GM19395 (cell line): Measurements from ENCODE around the gene SYCP3.

ENCODE experiments used
- ATAC-seq: cut with Tn5 transposase; IDR thresholded peaks from one replicate; pipeline ENCODE4 v1.9.1; 2021; ENCODE audit warnings: mild to moderate bottlenecking, moderate library complexity; ENCODE audit not compliant: unreplicated experiment

SYCP3 gene

DNA sequence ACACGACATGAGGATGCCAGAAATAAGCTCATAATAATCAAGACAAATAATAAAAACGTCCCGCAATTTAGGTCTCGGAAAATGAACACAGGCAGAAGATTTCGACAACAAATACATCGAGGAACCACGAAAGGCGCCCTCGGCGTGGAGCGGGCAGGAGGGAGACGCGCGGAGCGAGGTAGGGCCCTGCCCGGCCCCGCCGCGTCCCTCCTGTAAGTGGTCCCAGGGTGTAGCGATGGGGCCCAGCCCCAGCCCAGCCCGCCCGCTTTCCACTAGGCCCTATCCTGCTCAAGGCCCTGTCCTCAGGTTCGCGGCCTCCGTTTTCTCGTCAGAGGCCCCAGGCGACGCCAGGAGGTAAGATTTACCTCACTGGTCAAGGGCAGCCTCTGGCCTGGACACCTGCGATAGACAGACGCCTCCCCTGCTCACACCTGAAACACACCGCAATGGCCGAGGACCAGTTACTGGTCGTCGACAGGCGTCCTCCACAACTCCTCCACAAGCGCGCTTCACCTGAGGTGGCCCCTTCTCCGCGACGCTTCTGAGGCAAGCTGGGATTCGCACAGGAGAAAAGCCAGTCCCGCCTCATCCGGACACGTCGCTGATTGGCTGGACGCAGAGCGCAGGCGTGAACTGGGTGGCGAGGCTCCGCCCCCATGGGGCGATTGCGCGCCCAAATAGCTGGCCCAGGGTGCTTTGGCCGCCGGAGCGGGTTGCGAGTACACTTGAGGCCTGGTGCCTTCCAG, at the start of gene SYCP3:
Gene SYCP3, minus strand, starts transcription at position 543 of the 746 bp plus-strand sequence. CDS start 1,527 bp downstream, outside the sequence.
- ATAC-seq, result no peak

DNA sequence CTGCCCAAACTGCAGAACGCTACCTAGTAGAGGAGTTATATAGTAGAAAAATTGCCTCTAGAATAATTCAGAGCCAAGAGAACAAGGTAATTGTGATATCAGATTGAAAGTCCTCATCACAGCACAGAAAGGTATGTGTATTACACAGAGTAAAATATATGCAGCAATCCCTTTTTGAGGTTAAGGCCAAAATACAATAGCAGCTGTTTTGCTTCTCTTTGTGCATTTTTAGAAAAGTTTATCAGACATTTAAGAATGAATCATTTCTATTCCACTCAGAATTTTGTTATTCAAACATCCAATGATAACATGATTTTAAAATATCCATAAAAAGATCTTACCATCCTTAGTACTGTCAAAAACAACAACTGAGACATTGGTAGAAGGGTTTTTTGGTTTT, 46.4 kb upstream of the SYCP3 start:
- ATAC-seq, result no peak

DNA sequence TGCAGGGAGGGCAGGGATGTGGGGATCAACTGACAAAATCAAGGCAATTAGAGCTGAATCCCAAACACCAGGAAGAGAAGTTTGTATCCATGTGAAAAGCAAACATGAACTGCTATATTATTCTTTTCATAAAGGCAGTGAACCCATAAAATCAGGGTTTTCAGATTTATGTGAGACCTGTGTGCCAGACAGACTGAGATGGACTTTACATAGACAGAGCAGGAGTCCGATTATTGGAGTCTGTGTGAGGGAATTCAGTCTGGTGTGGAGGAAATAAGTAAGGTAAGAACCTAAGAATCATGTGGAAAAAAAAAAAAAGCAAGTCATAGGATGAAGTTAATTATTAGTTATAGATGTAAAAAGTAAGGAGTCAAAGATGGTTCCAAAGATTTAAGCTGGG, 45.1 kb upstream of the SYCP3 start:
- ATAC-seq, result no peak

- no peak for ATAC-seq
Measured at GRCh38 chr12:101783838-101784237, 44.6 kb upstream of the SYCP3 start.

DNA sequence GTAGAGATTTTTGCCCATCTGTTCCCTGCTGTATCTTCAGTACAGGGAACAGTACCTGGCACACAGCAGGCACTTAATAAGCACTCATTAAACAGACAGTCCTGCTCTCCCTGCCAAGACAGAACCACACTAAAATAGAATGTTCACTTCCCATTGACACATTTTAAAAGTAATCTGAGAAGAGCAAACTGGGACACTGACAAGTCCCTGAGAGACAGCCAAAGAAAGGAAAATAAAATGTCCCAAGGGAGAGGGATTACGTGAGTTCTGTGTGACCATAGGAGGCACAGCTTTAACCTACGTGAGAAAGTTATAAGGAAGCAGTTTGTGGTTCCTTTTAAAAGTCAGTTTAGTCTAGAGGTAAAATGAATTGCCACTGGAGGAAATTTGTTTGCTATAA, 43.9 kb upstream of the SYCP3 start:
- no peak for ATAC-seq

DNA sequence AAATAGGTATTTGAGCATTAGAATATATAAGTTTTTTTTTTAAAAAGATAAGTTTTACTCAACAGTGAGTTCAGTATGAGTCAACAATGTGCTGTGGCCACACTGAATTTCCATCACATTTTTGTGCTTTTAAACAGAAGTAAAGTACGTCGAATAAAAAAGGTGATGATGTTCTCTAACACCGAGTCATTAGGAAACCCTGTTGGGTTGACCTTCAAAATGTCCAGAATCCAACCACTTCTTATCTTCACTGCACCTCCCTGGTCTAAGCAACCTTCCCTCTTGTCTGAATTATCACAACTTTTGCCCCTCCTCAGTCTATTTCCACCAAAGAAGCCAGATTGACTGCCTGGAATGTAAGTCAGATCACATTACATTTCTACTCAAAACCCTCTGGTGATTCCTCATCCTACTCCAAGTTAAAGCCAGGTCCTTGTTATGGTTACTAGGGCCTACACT, 43.0 kb upstream of the SYCP3 start:
- no peak for ATAC-seq

GRCh38 chr12:101781834-101782233, 42.6 kb upstream of the SYCP3 start:
- ATAC-seq, result no peak

DNA sequence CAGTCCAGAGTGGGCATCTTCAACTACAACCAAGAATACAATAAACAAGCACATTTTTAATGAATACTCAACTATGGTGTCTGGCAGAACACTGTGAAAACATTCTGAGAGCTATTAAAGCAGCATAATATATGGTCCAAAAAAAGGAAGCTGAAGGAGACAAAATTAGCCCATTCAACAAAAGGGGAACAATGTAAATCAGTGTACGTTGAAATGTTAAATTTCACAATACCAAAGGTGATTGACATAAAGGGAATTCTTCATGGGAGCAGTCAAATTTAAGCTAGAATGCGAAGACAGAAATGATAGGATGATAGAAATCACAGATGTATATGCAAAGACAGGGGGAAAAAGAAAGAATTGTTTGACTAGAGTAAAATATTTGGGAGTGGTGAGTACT, 41.3 kb upstream of the SYCP3 start:
- no peak for ATAC-seq

- no peak for ATAC-seq
Measured at GRCh38 chr12:101779626-101780025, 40.4 kb upstream of the SYCP3 start.

DNA sequence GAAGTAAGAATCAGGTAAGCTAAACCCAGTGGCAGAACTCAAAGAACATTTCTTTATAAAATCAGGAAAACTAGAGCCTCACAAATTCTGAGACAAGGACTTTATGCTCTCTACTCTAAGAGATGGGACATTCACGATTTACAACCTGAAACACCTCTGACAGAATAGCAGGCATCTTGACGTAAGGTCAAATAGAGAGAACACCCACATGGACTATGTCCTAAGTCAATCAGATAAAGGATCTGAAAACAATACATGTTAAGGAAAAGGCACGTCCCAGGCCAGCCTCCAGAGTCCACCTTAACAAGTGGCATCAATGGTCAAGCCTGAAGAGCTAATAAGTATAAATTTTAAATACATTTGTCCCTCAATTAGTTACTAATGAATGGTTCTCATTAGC, 39.9 kb upstream of the SYCP3 start:
- ATAC-seq, result no peak

GRCh38 chr12:101777978-101778377, 38.7 kb upstream of the SYCP3 start:
- no peak for ATAC-seq

DNA sequence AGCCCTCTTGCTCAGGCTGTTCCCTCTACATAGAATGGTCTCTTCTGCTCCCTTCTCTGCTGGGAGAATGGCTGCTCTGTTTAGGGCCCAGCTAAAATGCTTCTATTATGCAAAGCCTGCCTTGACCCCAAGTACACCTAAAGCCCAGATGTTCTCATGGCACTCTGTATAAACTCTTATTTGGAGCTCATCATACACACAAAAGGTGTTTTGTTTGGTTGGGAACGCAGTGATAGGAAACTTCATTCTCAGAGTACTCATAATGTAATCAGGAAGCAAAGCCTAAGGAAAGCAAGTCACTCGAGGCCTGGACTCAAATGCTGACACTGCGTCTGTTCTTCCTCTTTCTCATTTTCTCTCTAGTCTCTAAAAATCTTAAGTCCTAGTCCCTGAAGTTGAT, 38.2 kb upstream of the SYCP3 start:
- ATAC-seq, result no peak

- no peak for ATAC-seq
Measured at GRCh38 chr12:101775816-101776215, 36.6 kb upstream of the SYCP3 start.

DNA sequence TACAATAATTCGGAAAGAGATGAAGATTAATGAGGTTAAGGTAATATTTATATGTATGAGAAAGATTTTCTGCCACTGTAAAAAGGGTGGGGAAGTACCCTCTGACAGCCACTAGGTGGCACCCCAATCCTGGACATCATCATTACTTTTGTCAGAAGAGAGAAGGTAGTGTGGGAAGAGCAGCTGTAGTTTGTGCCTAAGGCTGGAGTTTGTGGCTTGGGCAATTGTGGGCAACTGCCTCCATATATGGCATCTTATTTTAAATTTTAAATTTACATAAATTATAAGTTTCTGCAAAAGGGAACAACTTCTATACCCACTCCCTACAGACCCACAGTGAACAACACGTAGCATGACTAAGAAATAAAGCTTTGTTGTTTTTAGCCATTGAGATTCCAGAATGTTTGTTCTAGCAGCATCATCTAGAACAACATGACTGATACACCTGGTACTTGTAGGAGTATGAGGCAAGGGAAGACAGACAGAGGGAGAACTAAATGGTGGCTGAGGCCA, 34.4 kb upstream of the SYCP3 start:
- peak; percentile 91 for ATAC-seq

GRCh38 chr12:101772012-101772775, 32.9 kb upstream of the SYCP3 start:
- ATAC-seq, result no peak

DNA sequence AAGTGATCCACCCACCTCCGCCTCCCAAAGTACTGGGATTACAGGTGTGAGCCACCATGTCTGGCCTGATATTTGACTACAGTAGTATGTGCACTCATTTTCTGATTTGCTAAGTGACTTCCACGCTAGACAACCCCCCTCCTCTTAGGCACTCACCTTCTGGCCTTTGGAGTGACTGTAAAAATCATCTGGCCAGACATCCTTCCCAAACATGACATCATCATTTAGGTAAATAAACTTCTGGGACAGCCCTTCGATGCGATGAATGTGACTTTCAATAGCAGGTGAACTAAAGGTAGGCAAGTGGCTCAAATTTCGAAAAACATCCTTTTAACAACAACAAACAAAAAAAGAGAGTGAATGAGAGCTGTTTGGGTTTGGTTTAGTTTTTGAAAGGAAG, 30.6 kb upstream of the SYCP3 start:
- no peak for ATAC-seq

DNA sequence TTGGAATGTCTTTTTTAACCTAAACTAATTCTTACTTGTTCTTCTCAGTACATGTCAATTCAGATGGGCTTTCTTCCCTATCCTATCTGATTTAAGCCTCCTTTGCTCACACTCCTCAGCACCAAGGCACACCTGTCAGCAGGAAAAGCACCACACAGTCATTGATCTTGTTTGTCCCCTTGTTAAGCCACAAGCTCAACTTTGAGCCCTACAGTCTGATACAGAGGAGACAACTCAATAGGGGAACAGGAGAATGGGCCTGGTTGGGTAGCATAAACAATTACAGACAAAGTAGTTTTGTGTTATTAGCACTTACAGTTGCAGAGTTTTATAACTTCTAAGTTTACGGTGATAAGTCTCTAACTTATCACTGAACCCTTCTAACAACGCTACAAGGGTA, 29.5 kb upstream of the SYCP3 start:
- ATAC-seq, result no peak

DNA sequence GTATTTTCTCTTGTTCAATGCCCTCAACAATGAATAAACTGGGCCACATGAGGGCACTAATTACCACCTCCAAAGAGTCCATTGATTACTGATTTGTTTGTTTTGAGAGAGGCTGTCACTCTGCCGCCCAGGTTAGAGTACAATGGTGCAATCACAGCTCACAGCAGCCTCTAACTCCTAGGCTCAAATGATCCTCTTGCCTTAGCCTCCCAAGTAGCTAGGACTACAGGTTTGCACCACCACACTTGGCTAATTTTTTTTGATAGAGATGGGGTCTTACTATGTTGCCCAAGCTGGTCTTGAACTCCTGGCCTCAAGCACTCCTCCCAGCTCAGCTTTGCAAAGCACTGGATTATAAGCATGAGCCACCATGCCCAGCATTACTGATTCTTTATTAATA, 28.3 kb upstream of the SYCP3 start:
- ATAC-seq, result no peak

GRCh38 chr12:101764051-101764792, 25.0 kb upstream of the SYCP3 start:
- ATAC-seq, result no peak

DNA sequence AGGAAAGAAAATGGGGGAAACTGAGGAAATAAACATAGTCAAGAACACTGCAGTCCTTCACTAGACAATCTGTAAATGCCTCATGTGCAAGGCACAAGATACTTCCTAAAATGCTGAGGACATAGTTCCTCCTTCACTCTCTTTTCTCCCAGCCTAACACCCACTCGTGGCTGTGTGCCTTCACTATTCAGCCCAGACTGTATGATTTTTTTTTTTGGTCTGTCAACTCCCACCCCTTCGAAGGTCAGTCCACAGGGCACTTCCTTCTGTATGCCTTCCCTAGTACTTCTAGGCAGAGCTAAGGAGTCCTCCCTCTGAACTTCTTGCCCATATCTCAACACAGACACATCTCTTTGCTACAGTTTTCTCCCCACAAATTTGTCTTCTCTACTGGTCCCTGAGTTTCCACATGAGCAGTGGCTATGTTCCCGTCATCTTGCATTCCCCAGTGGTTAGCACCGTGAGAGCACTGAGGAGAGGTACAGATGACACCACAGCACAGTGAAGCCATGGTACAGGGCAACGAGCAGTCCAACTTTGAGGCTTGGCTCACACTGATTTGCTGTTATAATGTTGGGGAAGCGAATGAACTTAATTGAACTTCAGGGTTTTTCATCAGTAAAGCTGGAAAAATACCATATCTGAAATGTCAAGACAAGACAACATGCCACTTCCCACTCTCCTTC, 24.1 kb upstream of the SYCP3 start:
- no peak for ATAC-seq

GRCh38 chr12:101761781-101762180, 22.5 kb upstream of the SYCP3 start:
- ATAC-seq, result no peak
